Measurements from ENCODE around the gene RPS24.

GRCh38 chr10:78045856-78046255 lies 12.2 kb downstream of the RPS24 start:
- TF ChIP-seq JUNB (IDR thresholded peaks at IDR 0.05) (no peak), NFIC (IDR thresholded peaks at IDR 0.05; ENCODE audit: low read depth, low read length) (no peak)

All from GM12878 (cell line).